ENCODE results near the gene ATP6V1B1. TPM values are rescaled to one million over a fixed set of nuclear protein-coding genes. Genes with fewer than 3 reads are reported as not detected.

ATP6V1B1 gene
- total RNA-seq, 1 experiment from 2014 or later = not detected

GRCh38 chr2:70942396-70943204, 6.9 kb downstream of the ATP6V1B1 start (continued):
- TF ChIP-seq TEAD1 (CRISPR knock-in tag; IDR thresholded peaks at IDR 0.05) = no peak

GRCh38 chr2:70943205-70943871, 7.6 kb downstream of the ATP6V1B1 start:
- no peak for ATAC-seq
- TF ChIP-seq MYBL2 (CRISPR knock-in tag; IDR thresholded peaks at IDR 0.05) (no peak), KAT7 (CRISPR knock-in tag; IDR thresholded peaks at IDR 0.05; ENCODE audit: borderline replicate concordance) (no peak), RORB (CRISPR knock-in tag; IDR thresholded peaks at IDR 0.05) (no peak), MAX (CRISPR knock-in tag; IDR thresholded peaks at IDR 0.05) (no peak), ARID4B (CRISPR knock-in tag; IDR thresholded peaks at IDR 0.05; ENCODE audit: borderline replicate concordance) (no peak), GRHL2 (CRISPR knock-in tag; IDR thresholded peaks at IDR 0.05; ENCODE audit: insufficient replicate concordance, severe bottlenecking) (no peak), ZNF532 (CRISPR knock-in tag; IDR thresholded peaks at IDR 0.05; ENCODE audit: borderline replicate concordance) (no peak), ERG (CRISPR knock-in tag; IDR thresholded peaks at IDR 0.05) (no peak), FOXP1 (CRISPR knock-in tag; IDR thresholded peaks at IDR 0.05; ENCODE audit: borderline replicate concordance) (no peak), ZNF281 (CRISPR knock-in tag; IDR thresholded peaks at IDR 0.05) (no peak), ZNF219 (CRISPR knock-in tag; IDR thresholded peaks at IDR 0.05; ENCODE audit: borderline replicate concordance) (no peak), JUN (CRISPR knock-in tag; IDR thresholded peaks at IDR 0.05) (no peak), ZNF232 (CRISPR knock-in tag; IDR thresholded peaks at IDR 0.05) (no peak), ZNF425 (CRISPR knock-in tag; conservative IDR thresholded peaks at IDR 0.05) (no peak), ZNF263 (CRISPR knock-in tag; IDR thresholded peaks at IDR 0.05; ENCODE audit: low read depth) (no peak), SOX15 (CRISPR knock-in tag; IDR thresholded peaks at IDR 0.05) (no peak)

More at GRCh38 chr2:70943205-70943871, 7.6 kb downstream of the ATP6V1B1 start:
- Mint-ChIP-seq H3K27me3 (ENCODE audit: low read depth) (peaks cover 84% of the 10 kb centered on the region), H3K27ac (no peak overlapping the region), H3K4me3 (no peak overlapping the region), H3K36me3 (no peaks in the 10 kb centered on the region), H3K4me1 (peaks cover 31% of the 10 kb centered on the region), H3K9me3 (no peaks in the 10 kb centered on the region)
- ChIA-PET POLR2A (interaction anchor here (0.6 kb wide), 1 partner anchor 273 kb away, joined by 4 read pairs; no protein-coding TSS in a partner anchor), CTCF (interaction anchor here (0.9 to 8.0 kb wide), 11 partner anchors 12 to 79 kb away, joined by 3 to 159 read pairs (median 6); no protein-coding TSS in a partner anchor)
- DNase-seq (ENCODE audit: low spot score) = no peak
